Measurements from ENCODE around the gene KLHL42.
A peak's percentile ranks its signal among the peaks of the same experiment; 100 is the strongest.

KLHL42 gene

DNA sequence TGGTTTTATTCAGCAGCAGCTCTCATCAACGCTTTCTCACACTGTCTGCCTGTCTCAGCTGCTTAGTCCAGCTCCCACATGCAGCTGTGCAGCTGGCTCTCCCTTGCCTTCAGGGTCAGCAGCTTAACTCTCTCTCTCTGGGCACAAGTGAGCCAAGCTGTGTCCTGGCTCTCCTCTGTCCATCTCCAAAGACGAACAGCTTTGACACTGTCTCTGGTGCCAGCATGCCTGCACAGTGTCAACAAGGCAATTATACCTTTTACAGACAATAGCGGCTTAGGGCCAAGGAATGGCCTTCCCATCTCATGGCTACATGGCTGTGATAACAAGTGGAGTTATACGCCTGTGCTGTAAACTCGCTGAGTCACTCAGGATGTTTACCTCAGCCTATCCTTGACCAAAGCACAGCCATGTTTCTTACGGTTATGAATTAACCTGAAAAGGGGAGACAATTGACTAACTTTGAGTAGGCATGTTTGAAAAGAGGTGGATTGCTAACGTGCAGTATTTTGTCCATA, 38.4 kb downstream of the KLHL42 start:
- Histone ChIP-seq H3K9me3 (ENCODE audit: control insufficient read depth in 2 of 2, low read length in 2 of 2) (no peaks in the 10 kb centered on the region), H3K36me3 (ENCODE audit: control insufficient read depth in 2 of 2, insufficient read depth in 2 of 2, low read length in 2 of 2) (no peaks in the 10 kb centered on the region), H3K27ac (ENCODE audit: low read length) (peak overlapping the region; percentile 67), H3K4me1 (ENCODE audit: control insufficient read depth, insufficient read depth, low read length) (peaks cover 29% of the 10 kb centered on the region), H3K9ac (ENCODE audit: low read length in 2 of 2) (no peak overlapping the region), H3K4me3 (ENCODE audit: low read length in 2 of 2) (peak overlapping the region in 1 of 2 donors; percentile 29), H3K27me3 (ENCODE audit: control insufficient read depth in 1 of 2, insufficient read depth in 2 of 2, low read length in 2 of 2) (no peaks in the 10 kb centered on the region)

GRCh38 chr12:27820564-27820963, 40.5 kb downstream of the KLHL42 start:
- Histone ChIP-seq H3K4me1 (ENCODE audit: control insufficient read depth, insufficient read depth, low read length) (peaks cover 30% of the 10 kb centered on the region), H3K9me3 (ENCODE audit: control insufficient read depth in 2 of 2, low read length in 2 of 2) (no peaks in the 10 kb centered on the region), H3K9ac (ENCODE audit: low read length in 2 of 2) (no peak overlapping the region), H3K4me3 (ENCODE audit: low read length in 2 of 2) (no peak overlapping the region), H3K27me3 (ENCODE audit: control insufficient read depth in 1 of 2, insufficient read depth in 2 of 2, low read length in 2 of 2) (no peaks in the 10 kb centered on the region), H3K36me3 (ENCODE audit: control insufficient read depth in 2 of 2, insufficient read depth in 2 of 2, low read length in 2 of 2) (no peaks in the 10 kb centered on the region), H3K27ac (ENCODE audit: low read length) (no peak overlapping the region)

DNA sequence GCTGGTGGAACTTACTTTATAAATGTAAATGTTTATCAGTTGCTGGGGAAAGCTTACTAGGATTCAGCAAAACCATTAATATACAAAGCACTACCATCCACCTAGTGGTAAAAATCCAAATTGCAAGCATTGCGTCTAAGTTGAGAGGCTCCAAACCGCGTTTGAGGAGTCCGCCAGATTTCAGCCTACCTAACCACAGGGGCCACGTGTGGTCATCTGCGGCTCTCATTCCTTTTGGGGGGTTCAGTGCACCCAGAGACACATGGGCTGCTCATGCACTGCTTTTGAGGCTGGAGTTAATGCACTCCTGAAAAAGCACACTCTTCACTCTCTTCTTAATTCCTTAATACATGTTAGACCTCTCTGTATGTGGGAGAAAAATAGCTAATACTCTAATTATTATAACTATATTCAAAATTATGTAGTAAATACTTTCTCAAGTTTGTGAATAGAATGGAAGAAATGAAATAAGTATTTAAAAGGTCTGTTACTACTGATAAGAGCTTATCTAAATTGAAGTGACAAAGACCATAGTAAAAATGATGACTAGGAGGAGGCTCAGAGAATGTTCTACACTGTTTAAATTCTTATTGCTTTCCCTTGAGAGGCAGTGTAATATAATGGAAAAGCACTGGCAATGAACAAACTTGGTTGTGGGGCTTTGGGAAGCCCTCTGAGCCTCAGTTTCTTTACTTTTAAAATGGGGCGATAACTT, 41.4 kb downstream of the KLHL42 start:
- H3K27me3 ChIP-seq (ENCODE audit: control insufficient read depth in 1 of 2, insufficient read depth in 2 of 2, low read length in 2 of 2), result no peaks in the 10 kb centered on the region
- H3K27ac ChIP-seq (ENCODE audit: low read length), result no peak overlapping the region
- no peaks in the 10 kb centered on the region for H3K9me3 ChIP-seq (ENCODE audit: control insufficient read depth in 2 of 2, low read length in 2 of 2)
- peak overlapping the region in 1 of 2 donors; percentile 37 for H3K9ac ChIP-seq (ENCODE audit: low read length in 2 of 2)
- H3K36me3 ChIP-seq (ENCODE audit: control insufficient read depth in 2 of 2, insufficient read depth in 2 of 2, low read length in 2 of 2), result no peaks in the 10 kb centered on the region
- peaks cover 30% of the 10 kb centered on the region for H3K4me1 ChIP-seq (ENCODE audit: control insufficient read depth, insufficient read depth, low read length)
- peak overlapping the region; percentile 21 to 69 for H3K4me3 ChIP-seq (ENCODE audit: low read length in 2 of 2)

- Histone ChIP-seq H3K9me3 (ENCODE audit: control insufficient read depth in 2 of 2, low read length in 2 of 2) (no peaks in the 10 kb centered on the region), H3K4me3 (ENCODE audit: low read length in 2 of 2) (no peak overlapping the region), H3K27ac (ENCODE audit: low read length) (no peak overlapping the region), H3K36me3 (ENCODE audit: control insufficient read depth in 2 of 2, insufficient read depth in 2 of 2, low read length in 2 of 2) (no peaks in the 10 kb centered on the region), H3K4me1 (ENCODE audit: control insufficient read depth, insufficient read depth, low read length) (peaks cover 30% of the 10 kb centered on the region), H3K27me3 (ENCODE audit: control insufficient read depth in 1 of 2, insufficient read depth in 2 of 2, low read length in 2 of 2) (no peaks in the 10 kb centered on the region), H3K9ac (ENCODE audit: low read length in 2 of 2) (no peak overlapping the region)
These were observed 42.2 kb downstream of the KLHL42 start for GRCh38 chr12:27822076-27822712.

GRCh38 chr12:27823038-27823437, 43.0 kb downstream of the KLHL42 start:
- H3K36me3 ChIP-seq (ENCODE audit: control insufficient read depth in 2 of 2, insufficient read depth in 2 of 2, low read length in 2 of 2), result no peaks in the 10 kb centered on the region
- H3K27me3 ChIP-seq (ENCODE audit: control insufficient read depth in 1 of 2, insufficient read depth in 2 of 2, low read length in 2 of 2), result no peaks in the 10 kb centered on the region
- no peaks in the 10 kb centered on the region for H3K9me3 ChIP-seq (ENCODE audit: control insufficient read depth in 2 of 2, low read length in 2 of 2)
- H3K9ac ChIP-seq (ENCODE audit: low read length in 2 of 2), result no peak overlapping the region
- H3K4me1 ChIP-seq (ENCODE audit: control insufficient read depth, insufficient read depth, low read length), result peaks cover 26% of the 10 kb centered on the region
- H3K4me3 ChIP-seq (ENCODE audit: low read length in 2 of 2), result no peak overlapping the region
- H3K27ac ChIP-seq (ENCODE audit: low read length), result no peak overlapping the region

GRCh38 chr12:27824126-27824842, 44.3 kb downstream of the KLHL42 start:
- H3K27ac ChIP-seq (ENCODE audit: low read length), result no peak overlapping the region
- H3K36me3 ChIP-seq (ENCODE audit: control insufficient read depth in 2 of 2, insufficient read depth in 2 of 2, low read length in 2 of 2), result no peaks in the 10 kb centered on the region
- H3K9me3 ChIP-seq (ENCODE audit: control insufficient read depth in 2 of 2, low read length in 2 of 2), result no peaks in the 10 kb centered on the region
- no peak overlapping the region for H3K9ac ChIP-seq (ENCODE audit: low read length in 2 of 2)
- no peaks in the 10 kb centered on the region for H3K27me3 ChIP-seq (ENCODE audit: control insufficient read depth in 1 of 2, insufficient read depth in 2 of 2, low read length in 2 of 2)
- H3K4me1 ChIP-seq (ENCODE audit: control insufficient read depth, insufficient read depth, low read length), result peaks cover 21% of the 10 kb centered on the region
- H3K4me3 ChIP-seq (ENCODE audit: low read length in 2 of 2), result no peak overlapping the region

DNA sequence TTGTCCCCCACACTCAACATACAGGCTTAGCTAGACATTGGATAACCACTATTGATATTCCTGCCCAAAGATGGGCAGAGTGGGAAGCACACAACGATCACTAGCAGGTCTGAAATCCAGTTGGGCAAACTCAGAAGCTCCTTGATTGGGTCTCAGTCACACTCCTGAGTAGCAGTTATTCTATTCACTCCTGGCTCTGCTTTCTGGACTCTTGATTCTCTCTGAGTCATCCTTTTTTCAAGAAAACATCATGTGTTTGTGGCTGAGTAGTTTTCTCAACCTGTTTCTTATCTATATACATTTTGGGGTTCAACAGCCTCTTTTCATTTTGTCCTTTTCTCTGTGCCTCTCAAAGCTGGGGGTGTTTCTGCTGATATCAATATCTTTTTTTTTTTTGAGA, 46.0 kb downstream of the KLHL42 start:
- no peaks in the 10 kb centered on the region for H3K36me3 ChIP-seq (ENCODE audit: control insufficient read depth in 2 of 2, insufficient read depth in 2 of 2, low read length in 2 of 2)

DNA sequence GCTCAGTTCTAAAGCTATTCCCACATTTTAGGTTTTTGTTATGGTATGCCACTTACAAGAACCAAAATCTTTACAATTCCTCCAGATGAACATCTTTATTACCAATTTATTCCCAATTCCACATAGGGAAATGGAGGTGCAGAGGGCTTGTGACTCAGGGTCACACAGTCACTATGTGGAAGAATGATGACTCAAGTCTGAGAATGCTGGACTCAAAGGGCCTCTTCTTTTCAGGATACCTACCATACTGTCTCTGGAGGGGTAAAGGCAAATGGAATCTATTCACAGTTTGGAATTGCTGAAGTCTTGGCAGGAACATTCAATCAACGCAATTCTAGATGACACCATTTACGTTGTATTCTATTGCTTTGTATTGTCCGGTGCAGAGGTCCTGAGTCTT, 48.2 kb downstream of the KLHL42 start:
- H3K9me3 ChIP-seq (ENCODE audit: control insufficient read depth in 2 of 2, low read length in 2 of 2), result no peaks in the 10 kb centered on the region
- H3K27me3 ChIP-seq (ENCODE audit: control insufficient read depth in 1 of 2, insufficient read depth in 2 of 2, low read length in 2 of 2), result no peaks in the 10 kb centered on the region
- H3K27ac ChIP-seq (ENCODE audit: low read length), result no peak overlapping the region
- H3K4me1 ChIP-seq (ENCODE audit: control insufficient read depth, insufficient read depth, low read length), result peaks cover 2% of the 10 kb centered on the region
- no peak overlapping the region for H3K9ac ChIP-seq (ENCODE audit: low read length in 2 of 2)
- no peak overlapping the region for H3K4me3 ChIP-seq (ENCODE audit: low read length in 2 of 2)
- H3K36me3 ChIP-seq (ENCODE audit: control insufficient read depth in 2 of 2, insufficient read depth in 2 of 2, low read length in 2 of 2), result no peaks in the 10 kb centered on the region

More for the DNA sequence above, 46.0 kb downstream of the KLHL42 start:
- H3K27me3 ChIP-seq (ENCODE audit: control insufficient read depth in 1 of 2, insufficient read depth in 2 of 2, low read length in 2 of 2), result no peaks in the 10 kb centered on the region
- H3K4me1 ChIP-seq (ENCODE audit: control insufficient read depth, insufficient read depth, low read length), result peaks cover 5% of the 10 kb centered on the region
- H3K4me3 ChIP-seq (ENCODE audit: low read length in 2 of 2), result no peak overlapping the region
- no peak overlapping the region for H3K27ac ChIP-seq (ENCODE audit: low read length)
- H3K9ac ChIP-seq (ENCODE audit: low read length in 2 of 2), result no peak overlapping the region
- no peaks in the 10 kb centered on the region for H3K9me3 ChIP-seq (ENCODE audit: control insufficient read depth in 2 of 2, low read length in 2 of 2)

DNA sequence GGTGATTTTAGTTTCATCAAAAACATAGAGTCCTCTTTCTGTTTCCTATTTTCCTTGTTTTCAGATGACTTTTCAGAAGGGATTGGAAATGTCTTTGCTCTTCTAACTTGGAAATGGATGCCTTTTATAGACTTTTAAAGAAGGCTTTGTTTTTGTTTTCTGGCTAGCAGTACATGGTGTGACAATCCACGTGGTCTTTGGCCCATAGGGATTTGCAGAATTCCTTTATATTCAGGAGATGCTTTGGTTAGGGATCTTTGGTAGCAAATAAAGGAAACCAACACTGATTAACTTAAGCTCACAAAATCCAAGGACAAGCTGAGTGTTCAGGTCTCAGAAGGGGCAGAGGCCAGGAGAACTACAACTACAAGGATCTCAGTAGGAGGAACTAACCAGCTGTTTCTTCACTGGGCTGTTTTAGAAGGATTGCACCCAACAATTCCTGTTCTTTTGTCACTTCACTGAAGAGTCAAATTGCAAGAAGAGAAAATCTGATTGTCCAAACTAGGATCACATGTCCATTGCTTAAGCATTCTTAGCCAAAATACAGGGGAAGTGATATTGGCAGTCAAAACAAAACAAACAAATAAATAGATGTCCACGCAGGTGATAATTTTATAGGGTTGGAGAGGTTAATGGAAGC, 58.6 kb downstream of the KLHL42 start:
- H3K27ac ChIP-seq (ENCODE audit: low read length), result no peak overlapping the region
- no peak overlapping the region for H3K9ac ChIP-seq (ENCODE audit: low read length in 2 of 2)
- no peaks in the 10 kb centered on the region for H3K4me1 ChIP-seq (ENCODE audit: control insufficient read depth, insufficient read depth, low read length)
- no peaks in the 10 kb centered on the region for H3K27me3 ChIP-seq (ENCODE audit: control insufficient read depth in 1 of 2, insufficient read depth in 2 of 2, low read length in 2 of 2)
- no peaks in the 10 kb centered on the region for H3K36me3 ChIP-seq (ENCODE audit: control insufficient read depth in 2 of 2, insufficient read depth in 2 of 2, low read length in 2 of 2)
- H3K9me3 ChIP-seq (ENCODE audit: control insufficient read depth in 2 of 2, low read length in 2 of 2), result no peaks in the 10 kb centered on the region
- H3K4me3 ChIP-seq (ENCODE audit: low read length in 2 of 2), result no peak overlapping the region

- H3K36me3 ChIP-seq (ENCODE audit: control insufficient read depth in 2 of 2, insufficient read depth in 2 of 2, low read length in 2 of 2), result no peaks in the 10 kb centered on the region
- no peak overlapping the region for H3K9ac ChIP-seq (ENCODE audit: low read length in 2 of 2)
- no peaks in the 10 kb centered on the region for H3K9me3 ChIP-seq (ENCODE audit: control insufficient read depth in 2 of 2, low read length in 2 of 2)
- H3K4me3 ChIP-seq (ENCODE audit: low read length in 2 of 2), result no peak overlapping the region
- H3K27me3 ChIP-seq (ENCODE audit: control insufficient read depth in 1 of 2, insufficient read depth in 2 of 2, low read length in 2 of 2), result no peaks in the 10 kb centered on the region
- H3K4me1 ChIP-seq (ENCODE audit: control insufficient read depth, insufficient read depth, low read length), result peaks cover 4% of the 10 kb centered on the region
- H3K27ac ChIP-seq (ENCODE audit: low read length), result no peak overlapping the region
These were observed 60.4 kb downstream of the KLHL42 start for GRCh38 chr12:27840229-27840999.
